H9 (cell line): ENCODE measurements around the gene CD84. TPM values are rescaled to one million over a fixed set of nuclear protein-coding genes. Genes with fewer than 3 reads are reported as not detected.

Experiments
- DNase-seq: peaks from one replicate; pipeline ENCODE4 v3.0.0-alpha.2; 2017
- H2AFZ ChIP-seq: one replicate; pipeline ENCODE4 v1.6.1; 2013; ENCODE audit warnings: mild to moderate bottlenecking, low read length, control low read depth, moderate library complexity
- H2AK5ac ChIP-seq: 2 replicates; pipeline ENCODE4 v1.6.1; 2013; ENCODE audit warnings: low read length, control low read depth, mixed read lengths; ENCODE audit not compliant: insufficient read length
- H2BK120ac ChIP-seq: one replicate; pipeline ENCODE4 v1.6.1; 2013; ENCODE audit warnings: low read depth, mild to moderate bottlenecking, low read length, control low read depth, inconsistent platforms; ENCODE audit not compliant: poor library complexity, severe bottlenecking
- H2BK12ac ChIP-seq: 2 replicates; pipeline ENCODE4 v1.6.1; 2013; ENCODE audit warnings: low read length, control low read depth, mixed read lengths, low read depth; ENCODE audit not compliant: insufficient read length
- H2BK15ac ChIP-seq: 2 replicates; pipeline ENCODE4 v1.6.1; 2013; ENCODE audit warnings: low read depth, low read length, control low read depth
- H2BK20ac ChIP-seq: one replicate; pipeline ENCODE4 v1.6.1; 2013; ENCODE audit warnings: low read depth, mild to moderate bottlenecking, low read length, control low read depth, inconsistent platforms; ENCODE audit not compliant: poor library complexity, severe bottlenecking
- H2BK5ac ChIP-seq: 2 replicates; pipeline ENCODE4 v1.6.1; 2013; ENCODE audit warnings: low read length, control low read depth, mixed read lengths; ENCODE audit not compliant: insufficient read length
- H3K14ac ChIP-seq: 2 replicates; pipeline ENCODE4 v1.6.1; 2013; ENCODE audit warnings: low read length, control low read depth; ENCODE audit not compliant: insufficient read depth
- H3K18ac ChIP-seq: 2 replicates; pipeline ENCODE4 v1.6.1; 2013; ENCODE audit warnings: low read depth, mild to moderate bottlenecking, mixed read lengths, low read length, control low read depth; ENCODE audit not compliant: insufficient read length
- H3K23ac ChIP-seq: 2 replicates; pipeline ENCODE4 v1.6.1; 2013; ENCODE audit warnings: low read length, control low read depth, mixed read lengths, low read depth; ENCODE audit not compliant: insufficient read length
- H3K23me2 ChIP-seq: 2 replicates; pipeline ENCODE4 v1.6.1; 2013; ENCODE audit warnings: low read depth, mild to moderate bottlenecking, mixed read lengths, low read length, control low read depth; ENCODE audit not compliant: insufficient read length, poor library complexity, severe bottlenecking
- H3K27ac ChIP-seq: 2 replicates; pipeline ENCODE4 v1.5.1; 2013; ENCODE audit warnings: low read length, control low read depth, mixed read lengths, low read depth; ENCODE audit not compliant: insufficient read length
- H3K27me3 ChIP-seq: 2 replicates; pipeline ENCODE4 v1.6.1; 2013; ENCODE audit warnings: low read length, control low read depth, inconsistent platforms; ENCODE audit not compliant: insufficient read depth
- H3K4ac ChIP-seq: 2 replicates; pipeline ENCODE4 v1.6.1; 2013; ENCODE audit warnings: low read depth, mild to moderate bottlenecking, control low read depth, inconsistent platforms, low read length, moderate library complexity
- H3K4me1 ChIP-seq: 2 replicates; pipeline ENCODE4 v1.6.1; 2013; ENCODE audit warnings: low read length, control low read depth, inconsistent platforms; ENCODE audit not compliant: insufficient read depth
- H3K4me2 ChIP-seq: 2 replicates; pipeline ENCODE4 v1.6.1; 2013; ENCODE audit warnings: low read length, control low read depth, mixed read lengths; ENCODE audit not compliant: insufficient read length, insufficient read depth
- H3K56ac ChIP-seq: 2 replicates; pipeline ENCODE4 v1.6.1; 2013; ENCODE audit warnings: low read depth, mild to moderate bottlenecking, mixed read lengths, low read length, control low read depth; ENCODE audit not compliant: insufficient read length
- H3K79me1 ChIP-seq: 2 replicates; pipeline ENCODE4 v1.6.1; 2013; ENCODE audit warnings: low read depth, mild to moderate bottlenecking, moderate library complexity, low read length, control low read depth, inconsistent platforms; ENCODE audit not compliant: insufficient read depth, poor library complexity, severe bottlenecking
- H3K79me2 ChIP-seq: 2 replicates; pipeline ENCODE4 v1.6.1; 2013; ENCODE audit warnings: low read length, control low read depth, inconsistent platforms; ENCODE audit not compliant: insufficient read depth
- H3K9ac ChIP-seq: 2 replicates; pipeline ENCODE4 v1.6.1; 2013; ENCODE audit warnings: low read length, control low read depth, mixed read lengths; ENCODE audit not compliant: insufficient read length; ENCODE audit errors: extremely low read depth
- H3K9me3 ChIP-seq: one replicate; pipeline ENCODE4 v1.6.1; 2013; ENCODE audit warnings: low read depth, low read length, inconsistent platforms; ENCODE audit not compliant: control insufficient read depth
- H3T11ph ChIP-seq: one replicate; pipeline ENCODE4 v1.6.1; 2013; ENCODE audit warnings: mild to moderate bottlenecking, low read length, control low read depth, inconsistent platforms
- H4K20me1 ChIP-seq: one replicate; pipeline ENCODE4 v1.6.1; 2013; ENCODE audit not compliant: control insufficient read depth, insufficient read length, insufficient read depth
- H4K5ac ChIP-seq: 2 replicates; pipeline ENCODE4 v1.6.1; 2013; ENCODE audit warnings: low read depth, mild to moderate bottlenecking, mixed read lengths, low read length, control low read depth; ENCODE audit not compliant: insufficient read length
- H4K8ac ChIP-seq: replicated peaks from 2 replicates; pipeline ENCODE4 v1.6.1; 2013; ENCODE audit warnings: low read length, control low read depth, mixed read lengths, low read depth; ENCODE audit not compliant: insufficient read length
- H4K91ac ChIP-seq: 2 replicates; pipeline ENCODE4 v1.6.1; 2013; ENCODE audit warnings: low read depth, mild to moderate bottlenecking, moderate library complexity, mixed read lengths, low read length, control low read depth; ENCODE audit not compliant: insufficient read length
- H3K27ac Mint-ChIP-seq, 3 experiments: 2 replicates in 2 of 3; 3 replicates in 1 of 3; pipeline ENCODE4 v1.8.0; 2020 to 2021; ENCODE audit warnings: mixed read lengths in 3 of 3, mild to moderate bottlenecking in 1 of 3, moderate library complexity in 1 of 3
- H3K27me3 Mint-ChIP-seq: 2 replicates; pipeline ENCODE4 v1.8.0; 2021; ENCODE audit warnings: low read depth, mild to moderate bottlenecking, moderate library complexity, mixed read lengths
- H3K36me3 Mint-ChIP-seq, 3 experiments: 2 replicates in 2 of 3; 3 replicates in 1 of 3; pipeline ENCODE4 v1.8.0; 2020 to 2021; ENCODE audit warnings: low read depth in 3 of 3, mixed read lengths in 3 of 3; ENCODE audit not compliant: insufficient read depth in 1 of 3
- H3K4me1 Mint-ChIP-seq, 2 experiments: 2 replicates each; pipeline ENCODE4 v1.8.0; 2020; ENCODE audit warnings: mixed read lengths in 2 of 2
- H3K4me3 Mint-ChIP-seq, 2 experiments: 2 replicates in 1 of 2; 3 replicates in 1 of 2; pipeline ENCODE4 v1.8.0; 2020 to 2021; ENCODE audit warnings: mild to moderate bottlenecking in 2 of 2, mixed read lengths in 2 of 2, moderate library complexity in 1 of 2
- H3K9me3 Mint-ChIP-seq, 2 experiments: 2 replicates in 1 of 2; 3 replicates in 1 of 2; pipeline ENCODE4 v1.8.0; 2020; ENCODE audit warnings: mild to moderate bottlenecking in 2 of 2, mixed read lengths in 2 of 2, moderate library complexity in 1 of 2
- total RNA-seq: library from RNA; stranded (reverse); gene quantifications from 2 replicates; pipeline ENCODE4 v1.2.1, GENCODE V29; 2021
- TF ChIP-seq, protein P1 (sequence below): fragments of 200-600 bp; sonication (generic); conservative IDR thresholded peaks from 3 replicates; pipeline ENCODE4 v1.8.0; 2021; ENCODE audit warnings: antibody characterized with exemption, mild to moderate bottlenecking

CD84 gene
- total RNA-seq, 1 experiment from 2014 or later: not detected

GRCh38 chr1:160560806-160561205, 18.5 kb downstream of the CD84 start:
- Histone ChIP-seq H4K20me1 (no peaks in the 10 kb centered on the region), H2BK20ac (no peak overlapping the region), H4K91ac (no peak overlapping the region), H3K18ac (no peak overlapping the region), H3K56ac (no peak overlapping the region), H4K8ac (no peak overlapping the region), H3K4ac (no peak overlapping the region), H2BK12ac (no peak overlapping the region), H3K9me3 (no peaks in the 10 kb centered on the region), H3K27ac (no peak overlapping the region), H3K4me2 (no peak overlapping the region), H3T11ph (no peak overlapping the region), H2AK5ac (no peak overlapping the region), H4K5ac (no peak overlapping the region), H3K23me2 (no peaks in the 10 kb centered on the region), H3K27me3 (no peaks in the 10 kb centered on the region), H2BK120ac (no peak overlapping the region), H3K4me1 (no peaks in the 10 kb centered on the region), H3K23ac (no peak overlapping the region), H2AFZ (no peak overlapping the region), H3K9ac (no peak overlapping the region), H2BK15ac (no peak overlapping the region), H3K79me1 (no peaks in the 10 kb centered on the region), H2BK5ac (no peak overlapping the region), H3K14ac (no peak overlapping the region), H3K79me2 (no peaks in the 10 kb centered on the region)
- H3K36me3 Mint-ChIP-seq: peaks cover 0 to 15% (median 4%) of the 10 kb centered on the region in 3 experiments; a peak in 4 of 7 replicates
- H3K9me3 Mint-ChIP-seq: peaks cover 9 to 14% of the 10 kb centered on the region in 2 experiments
- DNase-seq: no peak
- peaks cover 2% of the 10 kb centered on the region for H3K27me3 Mint-ChIP-seq
- TF ChIP-seq, protein P1, sequence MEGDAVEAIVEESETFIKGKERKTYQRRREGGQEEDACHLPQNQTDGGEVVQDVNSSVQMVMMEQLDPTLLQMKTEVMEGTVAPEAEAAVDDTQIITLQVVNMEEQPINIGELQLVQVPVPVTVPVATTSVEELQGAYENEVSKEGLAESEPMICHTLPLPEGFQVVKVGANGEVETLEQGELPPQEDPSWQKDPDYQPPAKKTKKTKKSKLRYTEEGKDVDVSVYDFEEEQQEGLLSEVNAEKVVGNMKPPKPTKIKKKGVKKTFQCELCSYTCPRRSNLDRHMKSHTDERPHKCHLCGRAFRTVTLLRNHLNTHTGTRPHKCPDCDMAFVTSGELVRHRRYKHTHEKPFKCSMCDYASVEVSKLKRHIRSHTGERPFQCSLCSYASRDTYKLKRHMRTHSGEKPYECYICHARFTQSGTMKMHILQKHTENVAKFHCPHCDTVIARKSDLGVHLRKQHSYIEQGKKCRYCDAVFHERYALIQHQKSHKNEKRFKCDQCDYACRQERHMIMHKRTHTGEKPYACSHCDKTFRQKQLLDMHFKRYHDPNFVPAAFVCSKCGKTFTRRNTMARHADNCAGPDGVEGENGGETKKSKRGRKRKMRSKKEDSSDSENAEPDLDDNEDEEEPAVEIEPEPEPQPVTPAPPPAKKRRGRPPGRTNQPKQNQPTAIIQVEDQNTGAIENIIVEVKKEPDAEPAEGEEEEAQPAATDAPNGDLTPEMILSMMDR: no peak
- H3K27ac Mint-ChIP-seq: no peak overlapping the region
- H3K4me3 Mint-ChIP-seq: no peak overlapping the region
- H3K4me1 Mint-ChIP-seq: no peaks in the 10 kb centered on the region
